HEK293 (cell line): ENCODE results near the gene YIF1B.

Source experiments
- GLIS1 ChIP-seq: fragments of 450-650 bp; formaldehyde crosslinking; IDR thresholded peaks from 2 replicates; pipeline ENCODE4 v1.5.1; 2016; ENCODE audit warnings: missing biosample characterization, missing genetic modification characterization
- KLF10 ChIP-seq: fragments of 450-650 bp; IDR thresholded peaks from 2 replicates; pipeline ENCODE4 v1.5.1; 2018; ENCODE audit warnings: missing biosample characterization, mild to moderate bottlenecking, missing genetic modification characterization
- KLF8 ChIP-seq: fragments of 450-650 bp; formaldehyde crosslinking; IDR thresholded peaks from 2 replicates; pipeline ENCODE4 v1.5.1; 2016; ENCODE audit warnings: missing biosample characterization, missing genetic modification characterization
- OVOL3 ChIP-seq: fragments of 450-650 bp; formaldehyde crosslinking; IDR thresholded peaks from 2 replicates; pipeline ENCODE4 v1.5.1; 2016; ENCODE audit warnings: missing biosample characterization, missing genetic modification characterization
- YY1 ChIP-seq: fragments of 450-650 bp; formaldehyde crosslinking; IDR thresholded peaks from 2 replicates; pipeline ENCODE4 v1.5.1; 2018; ENCODE audit warnings: missing biosample characterization, missing genetic modification characterization
- YY2 ChIP-seq: fragments of 450-650 bp; formaldehyde crosslinking; IDR thresholded peaks from 2 replicates; pipeline ENCODE4 v1.5.1; 2016; ENCODE audit warnings: missing biosample characterization, missing genetic modification characterization
- ZFP69B ChIP-seq: fragments of 450-650 bp; formaldehyde crosslinking; IDR thresholded peaks from 2 replicates; pipeline ENCODE4 v1.5.1; 2016; ENCODE audit warnings: missing biosample characterization, missing genetic modification characterization
- ZNF132 ChIP-seq: fragments of 450-650 bp; formaldehyde crosslinking; IDR thresholded peaks from 2 replicates; pipeline ENCODE4 v1.5.1; 2017; ENCODE audit warnings: missing biosample characterization, missing genetic modification characterization, borderline replicate concordance
- ZNF24 ChIP-seq: fragments of 450-650 bp; formaldehyde crosslinking; IDR thresholded peaks from 2 replicates; pipeline ENCODE4 v1.5.1; 2016; ENCODE audit warnings: missing biosample characterization, missing genetic modification characterization
- ZNF324 ChIP-seq: fragments of 450-650 bp; formaldehyde crosslinking; IDR thresholded peaks from 2 replicates; pipeline ENCODE4 v1.5.1; 2016; ENCODE audit warnings: missing biosample characterization, missing genetic modification characterization
- ZNF596 ChIP-seq: fragments of 450-650 bp; IDR thresholded peaks from 2 replicates; pipeline ENCODE4 v1.5.0; 2018; ENCODE audit warnings: missing biosample characterization, mild to moderate bottlenecking, missing genetic modification characterization, moderate library complexity
- ZNF76 ChIP-seq: fragments of 450-650 bp; formaldehyde crosslinking; IDR thresholded peaks from 2 replicates; pipeline ENCODE4; 2016; ENCODE audit warnings: low read depth, missing biosample characterization, missing genetic modification characterization, borderline replicate concordance
- ZSCAN16 ChIP-seq: fragments of 450-650 bp; formaldehyde crosslinking; IDR thresholded peaks from 2 replicates; pipeline ENCODE4 v1.5.1; 2016; ENCODE audit warnings: missing biosample characterization, missing genetic modification characterization
- ZSCAN30 ChIP-seq: fragments of 450-650 bp; IDR thresholded peaks from 2 replicates; pipeline ENCODE4 v1.5.1; 2018; ENCODE audit warnings: missing biosample characterization, mild to moderate bottlenecking, missing genetic modification characterization, moderate library complexity
- ZXDB ChIP-seq: fragments of 450-650 bp; formaldehyde crosslinking; IDR thresholded peaks from 2 replicates; pipeline ENCODE4 v1.5.1; 2016; ENCODE audit warnings: missing biosample characterization, missing genetic modification characterization
- TF ChIP-seq, protein P1 (sequence below): fragments of 450-650 bp; formaldehyde crosslinking; IDR thresholded peaks from 2 replicates; pipeline ENCODE4 v1.5.1; 2016; ENCODE audit warnings: missing biosample characterization, missing genetic modification characterization
- TF ChIP-seq, protein P2 (sequence below): fragments of 450-650 bp; formaldehyde crosslinking; IDR thresholded peaks from 2 replicates; pipeline ENCODE4 v1.5.1; 2016; ENCODE audit warnings: missing biosample characterization, missing genetic modification characterization
- TF ChIP-seq, protein P3 (sequence below): fragments of 450-650 bp; formaldehyde crosslinking; IDR thresholded peaks from 2 replicates; pipeline ENCODE4 v1.5.1; 2016; ENCODE audit warnings: missing biosample characterization, missing genetic modification characterization, borderline replicate concordance
- TF ChIP-seq, protein P4 (sequence below): fragments of 450-650 bp; formaldehyde crosslinking; IDR thresholded peaks from 2 replicates; pipeline ENCODE4 v1.5.1; 2016; ENCODE audit warnings: missing biosample characterization, missing genetic modification characterization
- TF ChIP-seq, protein P5 (sequence below): fragments of 450-650 bp; formaldehyde crosslinking; IDR thresholded peaks from 2 replicates; pipeline ENCODE4 v1.5.1; 2017; ENCODE audit warnings: missing biosample characterization, missing genetic modification characterization
- TF ChIP-seq, protein P6 (sequence below): fragments of 450-650 bp; formaldehyde crosslinking; IDR thresholded peaks from 2 replicates; pipeline ENCODE4 v1.5.1; 2016; ENCODE audit warnings: missing biosample characterization, missing genetic modification characterization
- TF ChIP-seq, protein P7 (sequence below): fragments of 450-650 bp; formaldehyde crosslinking; IDR thresholded peaks from 2 replicates; pipeline ENCODE4 v1.5.1; 2016; ENCODE audit warnings: missing biosample characterization, missing genetic modification characterization
- TF ChIP-seq, protein P8 (sequence below): fragments of 450-650 bp; formaldehyde crosslinking; IDR thresholded peaks from 2 replicates; pipeline ENCODE4 v1.5.1; 2017; ENCODE audit warnings: missing biosample characterization, missing genetic modification characterization

Gene YIF1B

DNA sequence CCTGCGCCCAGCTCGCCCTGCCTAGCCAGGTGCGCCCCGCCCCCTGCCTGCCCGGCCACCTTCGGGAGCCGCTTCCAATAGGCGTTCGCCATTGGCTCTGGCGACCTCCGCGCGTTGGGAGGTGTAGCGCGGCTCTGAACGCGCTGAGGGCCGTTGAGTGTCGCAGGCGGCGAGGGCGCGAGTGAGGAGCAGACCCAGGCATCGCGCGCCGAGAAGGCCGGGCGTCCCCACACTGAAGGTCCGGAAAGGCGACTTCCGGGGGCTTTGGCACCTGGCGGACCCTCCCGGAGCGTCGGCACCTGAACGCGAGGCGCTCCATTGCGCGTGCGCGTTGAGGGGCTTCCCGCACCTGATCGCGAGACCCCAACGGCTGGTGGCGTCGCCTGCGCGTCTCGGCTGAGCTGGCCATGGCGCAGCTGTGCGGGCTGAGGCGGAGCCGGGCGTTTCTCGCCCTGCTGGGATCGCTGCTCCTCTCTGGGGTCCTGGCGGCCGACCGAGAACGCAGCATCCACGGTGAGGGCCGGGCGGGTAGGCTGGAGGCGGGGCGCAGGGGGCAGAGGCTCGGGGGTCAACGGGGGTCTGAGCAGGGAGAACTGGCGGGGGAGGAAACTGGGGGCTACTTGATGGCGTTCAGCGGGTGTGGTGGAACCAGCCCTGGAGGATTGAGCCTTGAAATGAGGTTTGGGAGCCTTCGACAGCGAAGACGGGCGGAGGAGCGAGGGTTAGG is 51.1 kb downstream of the YIF1B start, which contains the start of gene SPINT2 (continued):
- TF ChIP-seq, protein P1, sequence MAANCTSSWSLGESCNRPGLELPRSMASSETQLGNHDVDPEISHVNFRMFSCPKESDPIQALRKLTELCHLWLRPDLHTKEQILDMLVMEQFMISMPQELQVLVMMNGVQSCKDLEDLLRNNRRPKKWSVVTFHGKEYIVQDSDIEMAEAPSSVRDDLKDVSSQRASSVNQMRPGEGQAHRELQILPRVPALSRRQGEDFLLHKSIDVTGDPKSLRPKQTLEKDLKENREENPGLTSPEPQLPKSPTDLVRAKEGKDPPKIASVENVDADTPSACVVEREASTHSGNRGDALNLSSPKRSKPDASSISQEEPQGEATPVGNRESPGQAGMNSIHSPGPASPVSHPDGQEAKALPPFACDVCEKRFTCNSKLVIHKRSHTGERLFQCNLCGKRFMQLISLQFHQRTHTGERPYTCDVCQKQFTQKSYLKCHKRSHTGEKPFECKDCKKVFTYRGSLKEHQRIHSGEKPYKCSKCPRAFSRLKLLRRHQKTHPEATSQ (tag by site-specific recombination) = peak; percentile 77; the same call in 1 of the 2 replicates
- TF ChIP-seq ZFP69B = peak; percentile 54; the same call in 1 of the 2 replicates
- TF ChIP-seq, protein P2, sequence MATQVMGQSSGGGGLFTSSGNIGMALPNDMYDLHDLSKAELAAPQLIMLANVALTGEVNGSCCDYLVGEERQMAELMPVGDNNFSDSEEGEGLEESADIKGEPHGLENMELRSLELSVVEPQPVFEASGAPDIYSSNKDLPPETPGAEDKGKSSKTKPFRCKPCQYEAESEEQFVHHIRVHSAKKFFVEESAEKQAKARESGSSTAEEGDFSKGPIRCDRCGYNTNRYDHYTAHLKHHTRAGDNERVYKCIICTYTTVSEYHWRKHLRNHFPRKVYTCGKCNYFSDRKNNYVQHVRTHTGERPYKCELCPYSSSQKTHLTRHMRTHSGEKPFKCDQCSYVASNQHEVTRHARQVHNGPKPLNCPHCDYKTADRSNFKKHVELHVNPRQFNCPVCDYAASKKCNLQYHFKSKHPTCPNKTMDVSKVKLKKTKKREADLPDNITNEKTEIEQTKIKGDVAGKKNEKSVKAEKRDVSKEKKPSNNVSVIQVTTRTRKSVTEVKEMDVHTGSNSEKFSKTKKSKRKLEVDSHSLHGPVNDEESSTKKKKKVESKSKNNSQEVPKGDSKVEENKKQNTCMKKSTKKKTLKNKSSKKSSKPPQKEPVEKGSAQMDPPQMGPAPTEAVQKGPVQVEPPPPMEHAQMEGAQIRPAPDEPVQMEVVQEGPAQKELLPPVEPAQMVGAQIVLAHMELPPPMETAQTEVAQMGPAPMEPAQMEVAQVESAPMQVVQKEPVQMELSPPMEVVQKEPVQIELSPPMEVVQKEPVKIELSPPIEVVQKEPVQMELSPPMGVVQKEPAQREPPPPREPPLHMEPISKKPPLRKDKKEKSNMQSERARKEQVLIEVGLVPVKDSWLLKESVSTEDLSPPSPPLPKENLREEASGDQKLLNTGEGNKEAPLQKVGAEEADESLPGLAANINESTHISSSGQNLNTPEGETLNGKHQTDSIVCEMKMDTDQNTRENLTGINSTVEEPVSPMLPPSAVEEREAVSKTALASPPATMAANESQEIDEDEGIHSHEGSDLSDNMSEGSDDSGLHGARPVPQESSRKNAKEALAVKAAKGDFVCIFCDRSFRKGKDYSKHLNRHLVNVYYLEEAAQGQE (tag by site-specific recombination) = no peak
- TF ChIP-seq, protein P3, sequence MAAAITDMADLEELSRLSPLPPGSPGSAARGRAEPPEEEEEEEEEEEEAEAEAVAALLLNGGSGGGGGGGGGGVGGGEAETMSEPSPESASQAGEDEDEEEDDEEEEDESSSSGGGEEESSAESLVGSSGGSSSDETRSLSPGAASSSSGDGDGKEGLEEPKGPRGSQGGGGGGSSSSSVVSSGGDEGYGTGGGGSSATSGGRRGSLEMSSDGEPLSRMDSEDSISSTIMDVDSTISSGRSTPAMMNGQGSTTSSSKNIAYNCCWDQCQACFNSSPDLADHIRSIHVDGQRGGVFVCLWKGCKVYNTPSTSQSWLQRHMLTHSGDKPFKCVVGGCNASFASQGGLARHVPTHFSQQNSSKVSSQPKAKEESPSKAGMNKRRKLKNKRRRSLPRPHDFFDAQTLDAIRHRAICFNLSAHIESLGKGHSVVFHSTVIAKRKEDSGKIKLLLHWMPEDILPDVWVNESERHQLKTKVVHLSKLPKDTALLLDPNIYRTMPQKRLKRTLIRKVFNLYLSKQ (tag by site-specific recombination) = no peak
- TF ChIP-seq, protein P4, sequence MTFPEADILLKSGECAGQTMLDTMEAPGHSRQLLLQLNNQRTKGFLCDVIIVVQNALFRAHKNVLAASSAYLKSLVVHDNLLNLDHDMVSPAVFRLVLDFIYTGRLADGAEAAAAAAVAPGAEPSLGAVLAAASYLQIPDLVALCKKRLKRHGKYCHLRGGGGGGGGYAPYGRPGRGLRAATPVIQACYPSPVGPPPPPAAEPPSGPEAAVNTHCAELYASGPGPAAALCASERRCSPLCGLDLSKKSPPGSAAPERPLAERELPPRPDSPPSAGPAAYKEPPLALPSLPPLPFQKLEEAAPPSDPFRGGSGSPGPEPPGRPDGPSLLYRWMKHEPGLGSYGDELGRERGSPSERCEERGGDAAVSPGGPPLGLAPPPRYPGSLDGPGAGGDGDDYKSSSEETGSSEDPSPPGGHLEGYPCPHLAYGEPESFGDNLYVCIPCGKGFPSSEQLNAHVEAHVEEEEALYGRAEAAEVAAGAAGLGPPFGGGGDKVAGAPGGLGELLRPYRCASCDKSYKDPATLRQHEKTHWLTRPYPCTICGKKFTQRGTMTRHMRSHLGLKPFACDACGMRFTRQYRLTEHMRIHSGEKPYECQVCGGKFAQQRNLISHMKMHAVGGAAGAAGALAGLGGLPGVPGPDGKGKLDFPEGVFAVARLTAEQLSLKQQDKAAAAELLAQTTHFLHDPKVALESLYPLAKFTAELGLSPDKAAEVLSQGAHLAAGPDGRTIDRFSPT (tag by site-specific recombination) = no peak
- peak; percentile 65 for TF ChIP-seq ZNF76 (tag by site-specific recombination)
- TF ChIP-seq GLIS1 (tag by site-specific recombination) = peak; percentile 60
- TF ChIP-seq, protein P5, sequence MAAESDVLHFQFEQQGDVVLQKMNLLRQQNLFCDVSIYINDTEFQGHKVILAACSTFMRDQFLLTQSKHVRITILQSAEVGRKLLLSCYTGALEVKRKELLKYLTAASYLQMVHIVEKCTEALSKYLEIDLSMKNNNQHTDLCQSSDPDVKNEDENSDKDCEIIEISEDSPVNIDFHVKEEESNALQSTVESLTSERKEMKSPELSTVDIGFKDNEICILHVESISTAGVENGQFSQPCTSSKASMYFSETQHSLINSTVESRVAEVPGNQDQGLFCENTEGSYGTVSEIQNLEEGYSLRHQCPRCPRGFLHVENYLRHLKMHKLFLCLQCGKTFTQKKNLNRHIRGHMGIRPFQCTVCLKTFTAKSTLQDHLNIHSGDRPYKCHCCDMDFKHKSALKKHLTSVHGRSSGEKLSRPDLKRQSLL (tag by site-specific recombination) = no peak; the same call in 1 of the 2 replicates
- TF ChIP-seq OVOL3 (tag by site-specific recombination) = peak; percentile 17; the same call in 1 of the 2 replicates
- TF ChIP-seq KLF10 (tag by site-specific recombination) = peak; percentile 71; the same call in 1 of the 2 replicates
- no peak for TF ChIP-seq ZNF132 (tag by site-specific recombination)
- TF ChIP-seq, protein P6, sequence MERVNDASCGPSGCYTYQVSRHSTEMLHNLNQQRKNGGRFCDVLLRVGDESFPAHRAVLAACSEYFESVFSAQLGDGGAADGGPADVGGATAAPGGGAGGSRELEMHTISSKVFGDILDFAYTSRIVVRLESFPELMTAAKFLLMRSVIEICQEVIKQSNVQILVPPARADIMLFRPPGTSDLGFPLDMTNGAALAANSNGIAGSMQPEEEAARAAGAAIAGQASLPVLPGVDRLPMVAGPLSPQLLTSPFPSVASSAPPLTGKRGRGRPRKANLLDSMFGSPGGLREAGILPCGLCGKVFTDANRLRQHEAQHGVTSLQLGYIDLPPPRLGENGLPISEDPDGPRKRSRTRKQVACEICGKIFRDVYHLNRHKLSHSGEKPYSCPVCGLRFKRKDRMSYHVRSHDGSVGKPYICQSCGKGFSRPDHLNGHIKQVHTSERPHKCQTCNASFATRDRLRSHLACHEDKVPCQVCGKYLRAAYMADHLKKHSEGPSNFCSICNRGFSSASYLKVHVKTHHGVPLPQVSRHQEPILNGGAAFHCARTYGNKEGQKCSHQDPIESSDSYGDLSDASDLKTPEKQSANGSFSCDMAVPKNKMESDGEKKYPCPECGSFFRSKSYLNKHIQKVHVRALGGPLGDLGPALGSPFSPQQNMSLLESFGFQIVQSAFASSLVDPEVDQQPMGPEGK (tag by site-specific recombination) = peak; percentile 92
- TF ChIP-seq, protein P7, sequence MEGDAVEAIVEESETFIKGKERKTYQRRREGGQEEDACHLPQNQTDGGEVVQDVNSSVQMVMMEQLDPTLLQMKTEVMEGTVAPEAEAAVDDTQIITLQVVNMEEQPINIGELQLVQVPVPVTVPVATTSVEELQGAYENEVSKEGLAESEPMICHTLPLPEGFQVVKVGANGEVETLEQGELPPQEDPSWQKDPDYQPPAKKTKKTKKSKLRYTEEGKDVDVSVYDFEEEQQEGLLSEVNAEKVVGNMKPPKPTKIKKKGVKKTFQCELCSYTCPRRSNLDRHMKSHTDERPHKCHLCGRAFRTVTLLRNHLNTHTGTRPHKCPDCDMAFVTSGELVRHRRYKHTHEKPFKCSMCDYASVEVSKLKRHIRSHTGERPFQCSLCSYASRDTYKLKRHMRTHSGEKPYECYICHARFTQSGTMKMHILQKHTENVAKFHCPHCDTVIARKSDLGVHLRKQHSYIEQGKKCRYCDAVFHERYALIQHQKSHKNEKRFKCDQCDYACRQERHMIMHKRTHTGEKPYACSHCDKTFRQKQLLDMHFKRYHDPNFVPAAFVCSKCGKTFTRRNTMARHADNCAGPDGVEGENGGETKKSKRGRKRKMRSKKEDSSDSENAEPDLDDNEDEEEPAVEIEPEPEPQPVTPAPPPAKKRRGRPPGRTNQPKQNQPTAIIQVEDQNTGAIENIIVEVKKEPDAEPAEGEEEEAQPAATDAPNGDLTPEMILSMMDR (tag by site-specific recombination) = peak; percentile 44; the same call in 1 of the 2 replicates
- TF ChIP-seq ZNF324 (tag by site-specific recombination) = peak; percentile 91
- TF ChIP-seq ZNF24 = 0 out of 2 replicates have a peak, but pooled peaks have one; percentile 4
- no peak for TF ChIP-seq ZNF596 (tag by site-specific recombination)
- peak; percentile 19; the same call in 1 of the 2 replicates for TF ChIP-seq ZSCAN30 (tag by site-specific recombination)
- TF ChIP-seq KLF8 = peak; percentile 82; the same call in 1 of the 2 replicates
- no peak; the same call in 1 of the 2 replicates for TF ChIP-seq ZSCAN16 (tag by site-specific recombination)
- TF ChIP-seq YY1 (tag by site-specific recombination) = no peak; the same call in 1 of the 2 replicates
- TF ChIP-seq YY2 = peak; percentile 82
- TF ChIP-seq, protein P8, sequence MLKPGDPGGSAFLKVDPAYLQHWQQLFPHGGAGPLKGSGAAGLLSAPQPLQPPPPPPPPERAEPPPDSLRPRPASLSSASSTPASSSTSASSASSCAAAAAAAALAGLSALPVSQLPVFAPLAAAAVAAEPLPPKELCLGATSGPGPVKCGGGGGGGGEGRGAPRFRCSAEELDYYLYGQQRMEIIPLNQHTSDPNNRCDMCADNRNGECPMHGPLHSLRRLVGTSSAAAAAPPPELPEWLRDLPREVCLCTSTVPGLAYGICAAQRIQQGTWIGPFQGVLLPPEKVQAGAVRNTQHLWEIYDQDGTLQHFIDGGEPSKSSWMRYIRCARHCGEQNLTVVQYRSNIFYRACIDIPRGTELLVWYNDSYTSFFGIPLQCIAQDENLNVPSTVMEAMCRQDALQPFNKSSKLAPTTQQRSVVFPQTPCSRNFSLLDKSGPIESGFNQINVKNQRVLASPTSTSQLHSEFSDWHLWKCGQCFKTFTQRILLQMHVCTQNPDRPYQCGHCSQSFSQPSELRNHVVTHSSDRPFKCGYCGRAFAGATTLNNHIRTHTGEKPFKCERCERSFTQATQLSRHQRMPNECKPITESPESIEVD (tag by site-specific recombination) = no peak
- peak; percentile 90 for TF ChIP-seq ZXDB (tag by site-specific recombination)
